Activated T-helper 9 cell treated with anti-CD3 and anti-CD28 coated beads, Interleukin-2, amount 50 U/mL, for 16 hours (primary cell): Measurements from ENCODE around the gene KIAA0232.
A peak's percentile ranks its signal among the peaks of the same experiment; 100 is the strongest.
"Not testable (repeated sequence)": the region's sequence is repeated elsewhere in the genome, so short reads cannot be mapped to it uniquely, and the experiment has no call there.

Experiments used
- DNase-seq: peaks from one replicate; pipeline ENCODE4 v3.0.0-alpha.2; 2020; ENCODE audit warnings: low read depth

Gene KIAA0232

DNA sequence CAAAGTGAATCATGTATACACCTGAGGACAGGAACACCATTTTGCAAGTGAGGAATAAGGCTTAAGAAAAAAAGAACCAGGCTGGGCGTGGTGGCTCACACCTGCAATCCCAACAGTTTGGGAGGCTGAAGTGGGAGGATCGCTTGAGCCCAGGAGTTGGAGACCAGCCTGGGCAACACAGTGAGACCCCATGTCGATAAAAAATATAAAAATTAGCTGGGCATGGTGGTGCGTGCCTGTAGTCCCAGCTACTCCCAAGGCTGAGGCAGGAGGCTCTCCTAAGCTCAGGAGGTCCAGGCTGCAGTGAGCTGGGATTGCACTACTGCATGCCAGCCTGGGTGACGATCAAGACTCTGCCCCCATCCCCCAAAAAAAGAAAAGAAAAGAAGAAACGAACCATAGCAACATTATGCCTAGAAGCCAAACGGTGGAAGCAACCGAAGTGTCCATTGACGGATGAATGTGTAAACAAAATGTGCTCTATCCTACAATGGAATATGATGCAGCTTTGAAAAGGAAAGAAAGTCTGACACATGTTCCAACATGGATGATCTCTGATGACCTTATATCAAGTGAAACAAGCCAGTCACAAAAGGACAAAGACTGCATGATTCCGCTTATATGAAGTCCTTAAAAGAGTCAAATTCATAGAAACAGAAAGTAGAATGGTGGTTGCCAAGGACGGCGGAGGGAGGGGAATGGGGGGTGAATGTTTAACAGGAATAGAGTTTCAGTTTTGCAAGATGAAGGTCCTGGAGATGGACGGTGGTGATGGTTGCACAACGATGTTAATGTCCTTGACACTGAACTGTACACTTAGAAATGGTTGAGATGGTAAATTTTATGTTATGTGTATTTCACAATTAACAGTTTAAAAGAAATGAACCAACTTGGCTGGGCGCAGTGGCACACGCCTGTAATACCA is 8.6 kb upstream of the KIAA0232 start:
- no peak for DNase-seq

DNA sequence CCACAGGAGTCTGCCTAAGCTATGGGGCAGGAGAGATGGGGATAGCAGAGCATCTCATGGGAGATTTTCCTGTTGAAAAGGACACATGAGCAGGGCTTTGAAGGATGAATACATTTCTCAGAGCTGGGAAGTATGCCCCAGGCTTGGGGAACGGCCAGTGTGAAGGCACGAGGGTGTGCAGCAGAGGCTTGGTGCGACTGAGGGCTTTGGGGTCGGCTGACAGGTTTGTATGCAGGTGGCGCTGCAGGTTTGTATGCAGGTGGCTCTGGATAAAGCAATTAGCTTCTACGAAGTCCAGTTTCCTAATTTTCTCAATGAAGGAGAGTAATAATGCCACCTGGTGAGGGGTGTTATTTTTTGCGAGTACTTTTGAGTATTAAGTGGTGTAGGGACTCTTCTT is 6.8 kb upstream of the KIAA0232 start:
- DNase-seq, result no peak

DNA sequence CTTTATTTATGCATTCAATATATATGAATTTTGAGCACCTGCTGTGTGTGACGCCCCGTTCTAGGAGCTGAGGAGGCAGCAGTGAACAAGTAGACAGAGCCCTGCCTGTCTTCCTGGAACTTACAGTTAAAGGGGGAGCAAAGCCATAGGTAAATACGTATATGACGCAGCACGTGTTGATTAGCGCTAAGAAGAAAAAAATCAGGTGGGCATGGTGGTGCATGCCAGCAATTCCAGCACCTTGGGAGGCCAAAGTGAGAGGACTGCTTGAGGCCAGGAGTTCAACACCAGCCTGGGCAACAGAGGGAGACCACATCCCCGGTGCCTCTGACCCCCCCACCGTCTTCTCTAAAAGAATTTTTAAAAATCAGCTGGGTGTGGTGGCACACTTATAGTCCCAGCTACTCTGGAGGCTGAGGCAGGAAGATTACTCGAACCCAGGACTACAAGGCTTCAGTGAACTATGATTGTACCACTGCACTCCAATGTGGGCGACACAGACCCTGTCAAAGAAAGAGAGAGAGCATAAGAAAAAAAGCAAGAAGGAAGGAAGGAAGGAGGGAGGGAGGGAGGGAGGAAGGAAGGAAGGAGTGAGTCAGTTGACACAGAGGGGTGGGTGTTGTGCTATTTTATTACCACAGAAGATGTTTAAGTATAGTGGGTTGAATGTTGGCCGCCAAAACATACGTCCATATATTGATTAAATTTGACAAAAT is 5.4 kb upstream of the KIAA0232 start:
- no peak for DNase-seq

DNA sequence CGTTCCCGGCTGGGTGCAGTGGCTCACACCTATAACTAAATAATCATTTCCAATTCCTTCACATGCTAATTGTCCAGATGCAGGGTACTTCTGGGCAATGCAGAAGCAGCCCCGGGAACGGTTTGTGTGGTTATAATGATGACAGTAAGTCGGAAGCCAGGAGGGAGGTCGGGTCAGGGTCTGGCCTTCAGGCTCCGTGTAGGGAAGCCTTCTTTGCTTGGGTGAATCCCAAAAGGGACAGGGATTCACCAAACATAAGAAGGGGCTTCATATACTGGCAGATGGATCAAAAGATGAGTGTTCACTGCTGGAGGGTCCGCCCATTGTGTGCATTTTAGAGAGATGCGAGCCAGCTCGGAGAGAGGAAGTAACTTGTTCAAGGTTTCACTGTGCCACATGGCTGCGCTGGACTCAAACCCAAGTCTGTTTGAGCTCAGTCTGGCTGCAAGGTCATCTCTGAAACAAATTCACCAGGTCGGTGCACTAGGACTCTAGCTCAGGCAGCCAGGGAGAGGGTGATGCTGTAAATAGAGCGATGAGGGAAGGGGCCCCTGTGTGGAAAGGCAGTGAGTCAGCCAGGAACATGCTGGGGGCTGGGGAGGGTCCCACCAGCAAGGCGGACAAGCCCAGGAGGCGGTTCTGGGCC is 4.8 kb upstream of the KIAA0232 start:
- DNase-seq, result no peak

DNA sequence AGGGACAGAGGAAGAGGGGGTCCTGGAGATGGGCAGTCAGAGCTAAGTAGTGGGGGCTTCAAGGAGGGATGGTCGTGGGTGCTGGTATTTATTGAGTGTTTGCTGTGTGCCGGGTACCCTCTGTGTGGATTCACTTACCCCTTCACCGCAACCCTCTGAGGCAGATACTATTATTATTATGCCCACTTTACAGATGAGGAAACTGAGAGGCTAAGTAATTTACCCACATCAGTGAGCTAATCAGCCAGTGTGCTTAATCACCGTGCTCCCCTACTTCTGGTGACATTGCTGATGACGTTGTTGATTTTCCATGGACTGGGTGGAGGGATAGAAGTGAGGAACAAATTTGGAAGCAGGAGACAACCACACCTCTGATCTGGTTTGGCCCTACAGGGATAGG is 4.1 kb upstream of the KIAA0232 start:
- DNase-seq, result no peak

DNA sequence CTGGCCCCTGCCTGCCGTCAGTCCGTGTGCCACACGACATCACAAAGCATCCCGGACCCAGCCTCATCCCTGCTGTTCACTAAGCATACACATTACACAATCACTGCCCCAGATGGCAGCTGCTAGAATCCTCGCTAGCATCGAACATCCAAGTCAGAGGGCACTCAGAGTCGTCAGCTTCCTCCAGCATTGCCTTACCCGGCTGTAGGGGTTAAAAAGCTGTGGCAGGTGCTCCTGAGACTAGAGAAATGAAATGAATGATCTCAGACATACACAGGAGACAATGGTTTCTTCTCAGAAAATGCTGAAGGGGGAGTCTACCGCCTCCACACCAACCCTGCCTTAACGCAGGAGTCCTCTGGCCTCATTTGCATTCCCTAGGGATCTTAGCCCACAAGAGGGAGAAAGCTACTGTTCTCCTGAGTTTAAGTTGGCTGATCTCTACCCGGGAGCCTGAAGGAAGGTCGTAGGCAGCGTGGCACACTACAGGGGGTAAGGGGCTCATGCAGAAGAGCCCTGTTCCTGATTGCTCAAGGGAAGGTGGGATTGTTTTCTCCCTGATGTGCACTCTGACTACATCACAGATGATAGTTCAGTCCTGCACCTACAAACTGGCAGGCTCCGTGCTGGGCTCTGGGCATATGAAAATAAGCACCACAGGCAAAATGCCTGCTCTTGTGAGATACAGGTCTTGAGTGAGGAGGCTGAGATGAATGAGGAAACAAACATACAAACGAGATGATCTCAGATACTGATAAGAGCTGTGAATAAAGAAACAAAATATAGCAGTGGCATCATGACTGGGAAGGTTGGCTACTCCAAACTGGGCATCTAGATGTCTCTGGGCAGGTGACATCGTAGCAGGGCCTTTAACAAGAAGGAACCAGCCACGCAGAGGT is 2.6 kb upstream of the KIAA0232 start:
- DNase-seq, result no peak

DNA sequence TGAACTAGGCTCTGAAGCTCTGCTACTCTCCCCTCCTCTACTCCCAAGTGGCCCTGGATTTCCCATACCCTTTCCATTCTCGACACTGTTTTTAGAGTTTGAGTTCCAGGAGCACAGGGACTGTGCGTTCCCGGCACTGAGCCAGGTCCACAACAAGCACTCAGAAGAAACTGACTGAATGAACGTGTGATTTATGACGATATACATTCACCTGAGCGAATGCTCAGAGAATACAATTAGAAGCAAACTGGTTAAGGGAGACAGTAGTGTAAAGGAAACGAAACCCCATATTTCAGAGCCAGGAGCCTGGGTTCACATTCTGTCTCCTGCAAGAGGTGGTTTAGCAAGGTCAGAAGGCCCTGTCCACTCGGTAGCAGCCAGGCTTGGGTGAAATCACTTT is 1.4 kb upstream of the KIAA0232 start:
- no peak for DNase-seq

DNA sequence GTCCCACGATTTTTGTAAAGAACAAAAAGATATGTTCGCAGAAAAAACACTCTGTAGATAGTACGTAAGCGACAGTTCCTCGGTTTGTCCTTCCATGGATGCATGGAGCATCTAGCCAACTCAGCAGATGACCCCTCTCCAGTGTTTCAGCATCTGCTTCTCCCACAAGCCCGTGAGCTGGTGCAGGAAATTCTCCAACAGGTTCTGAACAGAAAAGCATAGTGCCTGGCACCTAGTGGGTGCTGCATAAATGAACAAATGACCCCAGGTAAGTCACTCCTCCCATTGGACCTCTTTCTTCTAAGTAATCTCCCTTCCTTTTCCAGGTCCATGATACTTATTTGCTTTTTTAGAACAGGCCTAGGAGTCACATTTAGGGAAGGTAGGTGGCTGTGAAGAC is 966 bp upstream of the KIAA0232 start:
- no peak for DNase-seq

DNA sequence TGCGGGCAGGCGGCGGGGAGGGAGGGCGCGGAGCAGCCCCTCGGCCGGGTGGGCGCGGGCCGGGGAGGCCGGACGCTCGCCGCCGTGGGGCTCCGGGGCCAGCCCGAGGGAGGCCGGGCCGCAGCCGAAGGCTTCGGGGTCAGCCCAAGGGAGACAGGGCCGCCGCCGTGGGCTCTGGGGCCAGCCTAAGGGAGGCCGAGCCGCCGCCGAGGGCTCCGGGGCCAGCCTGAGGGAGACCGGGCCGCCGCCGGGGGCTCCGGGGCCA is 251 bp downstream of the KIAA0232 start:
- DNase-seq, result no peak

DNA sequence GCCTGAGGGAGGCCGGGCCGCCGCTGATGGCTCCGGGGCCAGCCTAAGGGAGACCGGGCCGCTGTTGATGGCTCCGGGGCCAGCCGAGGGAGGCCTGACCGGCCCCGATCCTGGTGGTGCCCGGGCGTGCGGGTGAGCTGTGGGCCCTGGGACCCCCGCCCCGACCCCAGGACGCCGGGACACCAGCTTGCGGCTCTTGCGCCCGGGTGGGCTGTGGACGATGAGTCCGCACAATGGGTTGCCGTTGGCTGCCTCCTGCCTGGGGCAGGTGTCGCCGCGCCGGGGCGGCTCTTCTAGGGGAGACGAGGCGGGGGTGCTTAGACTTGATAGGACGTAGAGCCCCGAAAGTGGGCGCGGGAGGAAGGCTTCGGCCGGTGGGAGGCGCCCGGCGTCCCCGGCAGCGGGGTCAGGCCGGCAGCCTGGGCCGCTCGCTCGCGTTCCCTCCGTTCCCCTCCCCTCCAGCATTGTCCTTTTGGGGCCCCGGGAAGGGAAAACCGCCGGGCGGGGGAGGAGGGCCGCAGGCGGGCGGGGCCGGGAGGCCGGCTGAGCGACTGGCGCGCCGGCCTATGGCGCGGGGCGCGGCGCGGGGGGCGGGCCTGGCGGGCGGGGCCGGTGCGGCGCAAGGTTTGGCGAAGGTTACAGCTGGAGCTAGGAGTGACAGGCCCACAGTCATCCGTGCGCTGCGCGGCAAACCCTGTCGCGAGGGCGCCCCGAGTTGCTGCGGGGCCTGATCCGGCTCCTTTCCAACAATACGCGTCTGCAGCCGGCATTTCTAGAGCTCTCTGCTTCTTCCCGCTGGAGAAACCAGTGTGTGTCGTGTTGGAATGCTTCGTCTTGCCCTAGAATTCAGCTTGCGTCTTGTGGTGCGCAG is 819 bp downstream of the KIAA0232 start:
- peak; percentile 87 for DNase-seq

DNA sequence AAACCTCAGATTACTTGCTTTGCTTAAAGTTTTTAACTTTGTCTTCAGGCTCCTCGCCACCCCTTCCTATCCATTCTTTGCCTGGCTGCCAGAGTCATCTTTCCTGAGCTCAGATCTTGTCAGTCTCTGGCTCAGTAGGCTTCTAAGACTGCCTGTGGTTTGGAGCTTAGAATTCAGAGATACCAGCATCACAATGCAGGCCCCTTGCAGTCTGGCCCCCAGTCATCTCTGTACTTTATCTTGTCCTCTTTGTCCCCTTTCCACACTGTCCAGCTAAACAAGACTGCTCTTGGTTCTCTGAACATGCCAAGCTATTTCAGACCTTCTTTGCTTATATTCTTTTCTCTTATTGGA is 3.0 kb downstream of the KIAA0232 start:
- DNase-seq, result no peak

DNA sequence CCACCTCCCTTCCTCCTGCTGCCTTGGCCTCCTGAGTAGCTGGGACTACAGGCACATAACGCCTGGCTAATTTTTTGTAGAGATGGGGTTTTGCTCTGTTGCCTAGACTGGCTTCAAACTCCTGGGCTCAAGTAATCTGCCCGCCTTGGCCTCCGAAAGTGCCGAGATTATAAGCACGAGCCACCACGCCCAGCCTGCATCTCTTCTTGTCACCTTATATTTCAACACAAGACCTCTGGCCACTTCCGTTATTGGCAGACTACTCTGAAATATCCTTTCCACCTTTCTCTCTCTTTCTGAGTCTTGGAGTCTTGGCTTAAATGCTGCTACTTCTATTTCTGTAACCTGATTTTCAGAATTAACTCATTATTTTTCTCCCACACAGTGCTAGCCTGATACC is 5.6 kb downstream of the KIAA0232 start:
- DNase-seq, result no peak

DNA sequence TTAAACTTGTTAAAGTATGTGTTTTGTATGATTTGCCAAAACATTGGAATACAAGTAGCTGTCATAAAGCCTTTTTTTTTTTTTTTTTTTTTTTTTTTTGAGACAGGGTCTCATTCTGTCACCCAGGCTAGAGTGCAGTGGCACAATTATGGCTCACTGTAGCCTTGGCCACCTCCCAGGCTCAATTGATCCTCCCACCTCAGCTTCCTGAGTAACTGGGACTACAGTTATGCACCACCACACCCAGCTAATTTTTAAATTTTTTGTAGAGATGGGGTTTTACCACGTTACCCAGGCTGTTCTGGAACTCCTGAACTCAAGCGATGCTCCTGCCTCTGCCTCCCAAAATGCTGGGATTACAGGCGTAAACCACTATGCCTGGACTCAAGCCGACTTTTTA is 8.7 kb downstream of the KIAA0232 start:
- DNase-seq, result not testable (repeated sequence)

DNA sequence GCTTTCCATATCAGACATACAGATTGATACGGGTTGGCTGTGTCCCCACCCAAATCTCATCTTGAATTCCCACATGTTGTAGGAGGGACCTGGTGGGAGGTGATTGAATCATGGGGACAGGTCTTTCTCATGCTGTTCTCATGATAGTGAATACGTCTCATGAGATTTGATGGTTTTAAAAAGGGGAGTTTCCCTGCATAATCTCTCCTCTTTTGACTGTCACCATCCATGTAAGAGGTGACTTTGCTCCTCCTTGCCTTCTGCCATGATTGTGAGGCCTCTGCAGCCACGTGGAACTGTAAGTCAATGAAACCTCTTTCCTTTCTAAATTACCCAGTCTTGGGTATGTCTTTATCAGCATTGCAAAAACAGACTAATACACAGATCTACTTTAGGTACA is 9.3 kb downstream of the KIAA0232 start:
- DNase-seq, result not testable (repeated sequence)

DNA sequence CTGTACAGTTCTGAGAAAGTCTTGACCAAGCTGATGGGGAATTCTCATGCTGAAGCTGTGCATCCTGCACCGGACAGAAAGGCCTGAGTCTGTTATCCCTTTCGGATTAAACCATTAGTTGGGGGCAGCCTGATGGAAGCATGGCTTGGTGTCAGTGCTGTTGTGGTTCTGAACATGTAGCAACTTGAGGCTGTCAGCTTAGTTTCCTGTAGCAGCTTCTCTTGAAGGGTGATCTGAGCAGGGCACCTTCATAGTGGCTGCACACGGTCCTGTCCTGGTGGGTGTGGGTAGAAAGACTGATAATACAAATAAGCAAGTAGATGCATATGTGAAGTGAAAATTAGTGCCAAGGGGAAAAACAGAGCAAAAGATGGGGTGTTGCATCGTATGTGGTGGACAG is 11.7 kb downstream of the KIAA0232 start:
- no peak for DNase-seq

DNA sequence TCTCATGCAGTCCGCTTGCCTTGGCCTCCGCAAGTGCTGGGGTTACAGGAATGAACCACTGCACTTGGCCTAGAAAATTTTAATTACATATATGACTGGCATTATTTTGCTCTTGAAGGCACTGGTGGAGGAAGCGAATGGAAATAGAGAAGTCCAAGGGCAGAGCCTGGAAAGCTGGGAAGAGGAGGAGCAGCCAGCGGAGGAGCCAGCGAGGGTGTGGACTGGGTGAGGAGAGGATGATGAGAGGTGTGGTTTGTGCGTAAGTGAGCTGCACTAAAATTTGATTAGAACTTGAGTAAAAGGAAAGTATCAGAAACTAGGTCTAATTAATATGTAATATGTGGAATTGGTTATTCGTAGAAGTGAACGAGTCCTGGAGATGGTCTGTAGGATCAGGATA is 13.3 kb downstream of the KIAA0232 start:
- DNase-seq, result no peak

DNA sequence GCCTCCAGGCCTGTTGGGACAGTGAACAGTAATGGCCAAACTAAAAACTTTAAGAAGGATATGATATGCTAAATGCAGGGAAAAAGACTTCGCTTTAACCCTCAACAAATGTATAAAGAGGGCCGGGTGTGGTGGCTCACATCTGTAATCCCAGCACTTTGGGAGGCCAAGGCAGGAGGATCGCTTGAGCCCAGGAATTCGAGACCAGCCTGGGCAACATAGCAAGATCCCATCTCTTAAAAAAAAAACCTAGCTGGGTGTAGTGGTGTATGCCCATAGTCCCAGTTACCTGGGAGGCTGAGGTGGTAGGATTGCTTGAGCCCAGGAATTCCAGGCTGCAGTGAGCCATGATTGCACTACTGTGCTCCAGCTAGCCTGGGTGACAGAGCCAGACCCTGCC is 14.8 kb downstream of the KIAA0232 start:
- DNase-seq, result not testable (repeated sequence)

DNA sequence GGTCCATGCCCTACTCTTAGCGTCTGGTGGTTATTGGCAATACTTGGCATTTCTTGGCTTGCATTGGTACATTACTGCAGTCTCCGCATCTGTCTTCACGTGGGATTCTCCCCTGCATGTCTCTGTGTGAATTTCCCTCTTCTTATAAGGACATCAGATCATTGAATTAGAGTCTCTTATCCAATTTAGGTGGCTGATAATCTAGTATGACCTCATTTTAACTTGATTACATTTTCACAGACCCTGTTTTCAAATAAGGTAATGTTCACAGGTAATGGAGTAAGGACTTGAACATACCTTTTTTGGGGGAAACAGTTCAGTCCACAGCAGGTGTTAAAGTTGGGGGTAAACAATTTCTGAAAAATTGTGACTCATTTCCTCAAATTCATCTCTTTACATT is 16.6 kb downstream of the KIAA0232 start:
- no peak for DNase-seq

DNA sequence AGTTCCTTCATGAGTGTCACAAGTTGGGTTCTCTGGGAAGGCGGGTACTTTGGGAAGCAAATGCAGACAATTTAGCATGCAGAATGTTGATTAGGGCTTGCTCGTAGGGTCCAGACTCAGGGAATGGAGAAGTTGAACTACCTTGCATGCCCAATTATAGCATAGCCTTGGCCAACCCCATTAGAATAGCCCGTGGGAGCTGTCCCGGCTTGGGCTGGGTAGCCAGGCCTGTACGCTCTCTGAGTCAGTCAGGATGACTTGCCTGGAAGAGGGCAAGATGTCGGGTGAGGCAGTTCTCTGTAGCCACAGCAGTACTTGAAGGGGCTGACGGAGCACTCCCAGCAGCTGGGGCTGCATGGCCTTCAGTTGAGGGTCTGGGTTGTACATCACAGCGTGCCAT is 19.5 kb downstream of the KIAA0232 start:
- DNase-seq, result no peak

DNA sequence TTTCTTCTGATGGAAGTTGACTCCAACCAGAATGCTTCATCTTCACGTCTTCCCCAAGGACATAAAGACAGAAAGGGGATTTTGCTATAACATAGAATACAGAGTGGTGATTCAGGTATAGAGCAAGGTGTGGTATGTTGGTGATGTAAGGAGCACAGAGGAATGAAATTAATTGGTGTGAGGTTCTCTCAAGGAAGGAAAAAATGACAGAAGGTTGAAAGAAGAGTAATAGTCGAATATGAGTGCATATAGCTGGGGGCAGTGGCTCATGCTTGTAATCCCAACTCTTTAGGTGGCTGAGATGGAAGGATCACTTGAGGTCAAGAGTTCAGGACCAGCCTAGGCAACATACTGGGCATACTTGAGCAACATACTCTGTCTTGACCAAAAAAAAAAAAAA is 20.1 kb downstream of the KIAA0232 start:
- no peak for DNase-seq

DNA sequence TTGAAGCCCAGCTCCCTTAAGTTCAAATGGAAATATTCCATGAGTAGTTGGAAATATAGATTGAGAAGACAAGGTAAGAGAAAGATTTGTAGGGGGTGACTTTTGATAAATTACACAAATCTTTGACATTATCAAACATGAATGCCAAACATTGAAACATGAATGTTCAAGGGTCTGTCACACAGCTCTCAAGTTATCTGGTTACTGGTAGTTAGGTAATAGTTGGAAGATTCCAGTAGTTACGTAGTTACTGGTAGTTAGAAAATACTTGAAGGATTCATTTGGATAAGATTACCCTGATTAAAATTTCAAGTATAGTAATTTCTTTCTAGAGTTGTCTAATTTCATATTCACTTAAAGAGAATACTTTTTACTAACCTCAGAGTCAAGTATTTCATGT is 20.7 kb downstream of the KIAA0232 start:
- DNase-seq, result no peak
